Measurements from ENCODE around the gene KCNT1. TPM values are rescaled to one million over a fixed set of nuclear protein-coding genes. Genes with fewer than 3 reads are reported as not detected.
A peak's percentile ranks its signal among the peaks of the same experiment; 100 is the strongest.

Gene KCNT1
- total RNA-seq, 1 donor from 2014 or later: 0.08 TPM

DNA sequence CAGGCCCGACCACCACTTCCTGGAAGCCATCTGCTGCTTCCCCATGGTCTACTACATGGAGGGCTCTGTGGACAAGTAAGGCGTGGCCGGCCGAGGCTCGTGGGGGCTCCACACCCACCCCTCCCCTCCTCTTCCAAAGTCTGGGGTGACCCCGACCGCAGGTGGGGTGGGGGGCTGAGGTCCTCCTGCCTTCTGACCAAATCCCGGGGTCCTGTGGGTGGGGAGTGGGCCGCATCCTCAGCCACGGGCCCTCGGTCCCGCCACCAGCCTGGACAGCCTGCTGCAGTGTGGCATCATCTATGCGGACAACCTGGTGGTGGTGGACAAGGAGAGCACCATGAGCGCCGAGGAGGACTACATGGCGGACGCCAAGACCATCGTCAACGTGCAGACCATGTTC is 76.4 kb downstream of the KCNT1 start:
- no peak for DNase-seq (ENCODE audit: low read depth)

DNA sequence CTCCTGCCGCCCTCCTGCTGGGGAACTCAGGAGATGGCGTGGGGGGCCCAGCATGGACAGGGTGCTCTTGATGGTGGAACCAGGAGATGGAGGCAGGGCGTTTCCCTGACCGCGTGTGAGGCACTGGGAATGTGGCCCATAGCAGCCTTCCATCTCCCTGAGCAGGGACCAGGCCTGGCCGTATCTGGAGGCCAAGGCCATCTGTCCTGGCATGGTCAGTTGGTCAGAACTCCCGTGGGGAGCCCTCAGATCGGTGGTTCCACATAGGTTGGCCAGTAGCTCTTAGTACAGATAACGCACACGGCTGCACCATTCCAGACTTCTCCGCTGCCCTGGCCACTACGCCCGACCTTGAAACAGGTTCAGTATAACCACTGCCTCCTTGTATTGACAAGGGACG is 77.6 kb downstream of the KCNT1 start:
- DNase-seq (ENCODE audit: low read depth): no peak

DNA sequence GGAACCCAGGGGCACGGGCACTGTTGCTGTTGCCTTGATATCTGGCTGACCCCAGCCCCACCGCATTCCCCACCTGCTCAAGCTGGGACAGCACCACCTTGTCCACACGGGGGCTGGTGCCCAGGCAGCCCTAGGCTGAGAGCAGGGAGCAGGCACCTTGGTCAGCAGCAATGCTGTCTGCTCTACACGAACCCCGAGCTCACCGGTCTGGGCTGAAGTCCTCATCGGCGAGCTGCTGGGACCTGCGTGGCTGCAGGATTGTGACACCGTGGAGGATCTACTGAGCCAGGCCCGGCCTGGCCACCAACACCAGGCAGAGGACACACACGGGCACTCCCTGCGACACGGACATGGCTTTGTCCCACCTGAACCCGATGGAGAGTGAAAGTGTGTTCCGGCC is 78.1 kb downstream of the KCNT1 start:
- no peak for DNase-seq (ENCODE audit: low read depth)

DNA sequence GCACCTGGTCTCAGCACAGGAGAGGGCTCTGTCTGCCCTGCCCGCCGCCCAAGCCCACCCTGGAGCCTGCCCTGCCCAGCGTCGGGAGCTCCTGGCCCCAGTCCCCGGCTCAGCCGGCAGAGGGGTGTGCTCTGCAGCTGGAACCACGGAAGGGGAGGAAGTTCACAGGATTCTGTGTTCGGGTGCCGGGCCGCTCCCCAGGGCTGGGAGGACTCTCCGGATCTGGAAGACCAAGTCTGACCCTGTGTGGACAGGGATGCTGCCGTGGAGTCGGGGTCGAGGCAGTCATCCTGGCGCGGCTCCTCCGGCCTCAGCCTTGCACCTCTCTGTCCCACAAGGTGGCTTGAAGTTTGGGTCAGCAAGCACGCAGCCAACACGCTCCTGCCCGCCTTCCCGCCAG is 78.6 kb downstream of the KCNT1 start:
- DNase-seq (ENCODE audit: low read depth): no peak

DNA sequence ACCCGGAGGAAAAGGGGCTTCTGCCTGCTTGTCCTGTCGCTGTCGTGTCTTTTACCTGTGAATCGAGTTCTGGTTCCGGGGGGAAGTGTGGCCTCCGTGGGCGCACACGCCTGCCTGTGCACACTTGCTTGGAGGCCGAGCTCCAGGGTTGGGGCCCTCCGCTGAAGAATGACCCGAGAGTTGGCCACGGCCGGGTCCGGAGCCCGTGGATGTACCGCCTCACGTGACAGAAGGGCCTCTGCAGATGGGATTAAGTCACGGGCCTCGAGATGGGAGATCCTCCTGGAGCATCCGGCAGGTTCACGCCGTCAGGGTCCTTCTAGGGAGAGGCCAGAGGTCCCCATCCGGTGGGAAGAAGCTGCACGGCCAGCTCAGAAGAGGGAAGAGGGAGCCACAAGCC is 81.0 kb downstream of the KCNT1 start:
- DNase-seq (ENCODE audit: low read depth): no peak

DNA sequence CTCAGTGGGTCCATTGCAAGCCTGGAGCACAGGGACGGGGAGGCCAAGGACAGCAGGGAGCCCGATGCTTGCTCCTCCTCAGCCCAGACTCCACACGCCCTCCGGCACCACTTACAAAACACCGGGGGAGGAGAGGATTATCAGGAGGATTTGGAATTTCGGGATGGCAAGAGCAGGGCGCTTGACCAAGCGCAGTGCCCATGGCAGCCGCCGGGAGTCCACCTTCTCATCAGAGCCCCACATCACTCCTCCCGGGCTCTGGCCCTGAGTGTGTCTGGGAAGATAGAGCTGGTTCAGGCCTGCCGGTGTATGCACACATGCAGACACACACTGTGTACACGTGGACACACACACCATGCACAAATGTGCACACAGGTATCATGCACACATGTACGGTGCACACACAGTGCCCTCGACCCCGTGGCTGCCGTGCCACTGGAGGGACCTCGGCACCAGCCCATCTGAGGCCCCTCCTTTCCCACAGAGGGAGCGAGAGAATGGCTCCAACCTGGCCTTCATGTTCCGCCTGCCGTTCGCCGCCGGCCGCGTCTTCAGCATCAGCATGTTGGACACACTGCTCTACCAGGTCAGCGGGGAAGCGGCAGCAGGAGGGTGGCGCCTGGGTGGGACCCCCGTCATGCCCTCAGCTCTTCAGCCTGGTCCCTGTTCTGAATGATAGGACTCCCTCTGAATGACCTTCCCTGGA is 81.7 kb downstream of the KCNT1 start:
- no peak for DNase-seq (ENCODE audit: low read depth)

DNA sequence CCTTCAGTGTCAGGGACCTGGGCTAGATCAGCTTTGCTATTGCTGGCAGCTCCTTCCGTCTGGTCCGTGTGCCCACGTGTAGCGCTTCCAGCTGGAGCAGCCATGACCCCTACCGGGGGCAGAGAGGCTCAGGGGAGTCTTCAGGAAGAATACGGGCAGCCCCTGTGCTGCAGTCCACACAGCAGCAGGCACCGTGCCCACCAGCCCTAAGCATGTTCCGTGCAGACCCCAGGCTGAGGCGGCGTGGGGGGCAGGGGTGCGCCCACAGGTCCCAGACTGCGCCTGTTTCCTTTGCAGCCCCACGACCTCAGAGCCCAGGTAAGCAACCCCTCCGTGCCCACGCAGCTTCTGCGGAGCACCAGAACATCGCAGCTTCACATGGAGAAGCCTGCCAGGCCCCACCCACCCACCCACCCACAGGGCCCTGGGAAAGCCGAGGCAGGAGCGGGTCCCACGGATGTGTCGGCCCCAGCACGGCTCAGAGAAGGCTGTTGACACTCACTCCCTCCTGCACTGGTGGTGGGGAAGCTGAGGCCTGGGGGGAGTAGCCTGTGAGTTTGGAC is 83.1 kb downstream of the KCNT1 start:
- DNase-seq (ENCODE audit: low read depth): no peak

DNA sequence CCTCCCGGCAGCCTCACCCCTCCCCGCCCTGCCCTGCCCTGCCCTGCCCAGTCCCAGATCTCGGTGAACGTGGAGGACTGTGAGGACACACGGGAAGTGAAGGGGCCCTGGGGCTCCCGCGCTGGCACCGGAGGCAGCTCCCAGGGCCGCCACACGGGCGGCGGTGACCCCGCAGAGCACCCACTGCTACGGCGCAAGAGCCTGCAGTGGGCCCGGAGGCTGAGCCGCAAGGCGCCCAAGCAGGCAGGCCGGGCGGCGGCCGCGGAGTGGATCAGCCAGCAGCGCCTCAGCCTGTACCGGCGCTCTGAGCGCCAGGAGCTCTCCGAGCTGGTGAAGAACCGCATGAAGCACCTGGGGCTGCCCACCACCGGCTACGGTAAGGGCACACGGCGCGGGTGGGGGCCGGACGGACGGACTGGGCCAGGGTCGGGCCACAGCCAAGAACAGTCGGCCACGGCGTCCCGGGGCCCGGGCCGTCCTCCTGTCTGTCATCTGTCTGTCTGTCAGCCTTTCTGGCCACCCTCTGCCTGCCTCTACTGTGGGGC is 84.2 kb downstream of the KCNT1 start:
- no peak for DNase-seq (ENCODE audit: low read depth)

DNA sequence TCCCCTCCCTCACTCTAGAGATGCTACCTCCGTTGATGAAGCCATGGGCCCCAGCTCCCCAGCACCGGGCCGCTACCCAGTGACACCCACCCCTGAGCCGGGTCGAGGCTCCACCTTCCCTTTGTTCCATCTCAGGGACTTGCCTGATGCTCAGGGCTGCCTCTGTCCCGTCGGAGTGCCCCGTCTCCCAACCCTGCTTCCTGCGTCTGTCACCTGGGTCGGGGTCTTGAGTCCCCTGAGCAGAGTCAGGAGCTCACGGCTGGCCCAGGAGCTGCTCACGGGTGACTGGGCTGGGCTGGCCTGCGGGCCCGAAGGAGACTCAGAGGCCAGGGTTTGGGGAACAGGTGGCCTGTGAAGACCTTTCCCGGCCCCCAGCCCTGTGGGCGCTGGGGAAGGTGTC is 85.3 kb downstream of the KCNT1 start:
- DNase-seq (ENCODE audit: low read depth): no peak

DNA sequence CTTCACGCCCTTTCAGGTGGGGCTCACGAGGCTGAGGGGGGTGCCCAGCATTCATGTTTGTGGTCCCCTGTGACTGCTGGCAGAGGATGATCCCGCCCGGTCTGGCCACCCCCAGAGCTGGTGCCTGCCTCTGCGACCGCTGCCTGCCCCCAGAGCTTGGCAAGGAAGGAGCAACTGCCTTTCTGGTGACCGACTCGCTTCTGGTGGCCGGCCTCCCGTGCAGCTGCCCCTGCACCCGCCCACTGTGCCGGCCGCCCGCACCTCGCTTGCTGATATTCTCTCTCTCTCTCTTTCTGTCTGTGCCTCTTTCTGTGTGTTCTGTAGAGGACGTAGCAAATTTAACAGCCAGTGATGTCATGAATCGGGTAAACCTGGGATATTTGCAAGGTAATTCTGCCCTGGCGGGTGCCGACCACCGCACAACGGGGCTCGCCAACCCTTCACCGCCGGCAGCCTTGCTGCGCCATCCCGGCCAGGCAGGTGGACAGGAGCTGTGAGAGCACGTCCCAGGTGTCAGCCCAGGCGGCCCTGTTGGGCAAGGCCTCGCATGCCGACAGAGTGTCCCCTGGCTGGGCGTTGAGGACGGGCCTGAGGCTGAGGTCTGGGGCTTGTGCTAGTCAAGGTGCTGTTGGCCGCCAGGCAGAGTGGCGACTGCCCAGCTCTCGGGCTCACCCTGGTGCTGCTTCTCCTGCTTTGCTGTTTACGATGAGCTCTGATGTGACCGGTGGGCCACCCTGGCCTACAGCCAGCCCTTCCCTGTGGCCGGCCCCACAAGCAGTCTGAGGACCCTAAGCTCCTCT is 86.0 kb downstream of the KCNT1 start:
- DNase-seq (ENCODE audit: low read depth): peak; percentile 76

DNA sequence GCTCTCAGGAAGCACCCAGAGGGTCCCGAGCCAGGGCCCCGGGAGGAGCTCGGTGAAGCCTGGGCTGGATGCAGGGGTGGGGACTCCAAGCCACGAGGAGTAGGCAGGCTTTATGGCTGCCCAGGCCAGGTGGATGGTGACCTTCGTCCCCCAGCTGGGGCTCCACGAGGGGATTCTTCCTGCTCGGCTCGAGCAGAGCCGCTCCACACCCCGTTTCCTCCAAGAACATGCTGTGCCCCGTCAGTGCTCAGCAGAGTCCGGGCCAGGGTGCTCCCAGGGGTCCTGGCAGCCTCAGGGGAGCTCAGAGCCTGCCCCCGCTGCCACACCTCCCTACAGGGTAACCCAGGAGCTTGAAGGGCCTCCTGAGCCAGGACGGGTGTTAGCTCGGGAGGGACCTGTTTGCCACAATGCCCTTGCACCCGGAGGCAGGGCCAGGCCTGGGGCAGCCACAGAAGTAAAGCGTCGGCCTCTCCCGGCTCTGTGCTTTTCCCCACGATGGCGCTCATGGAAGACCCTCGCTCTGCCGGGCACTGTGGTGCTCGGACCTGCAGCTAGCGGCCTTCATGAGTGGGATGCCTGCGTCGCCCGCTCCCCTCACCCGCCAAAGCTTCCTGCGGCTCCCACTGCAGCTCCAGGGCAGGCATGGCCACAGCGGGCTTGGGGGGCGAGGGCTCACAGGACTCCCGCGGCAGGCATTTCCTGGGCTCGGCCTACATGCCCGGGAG is 86.8 kb downstream of the KCNT1 start:
- no peak for DNase-seq (ENCODE audit: low read depth)

DNA sequence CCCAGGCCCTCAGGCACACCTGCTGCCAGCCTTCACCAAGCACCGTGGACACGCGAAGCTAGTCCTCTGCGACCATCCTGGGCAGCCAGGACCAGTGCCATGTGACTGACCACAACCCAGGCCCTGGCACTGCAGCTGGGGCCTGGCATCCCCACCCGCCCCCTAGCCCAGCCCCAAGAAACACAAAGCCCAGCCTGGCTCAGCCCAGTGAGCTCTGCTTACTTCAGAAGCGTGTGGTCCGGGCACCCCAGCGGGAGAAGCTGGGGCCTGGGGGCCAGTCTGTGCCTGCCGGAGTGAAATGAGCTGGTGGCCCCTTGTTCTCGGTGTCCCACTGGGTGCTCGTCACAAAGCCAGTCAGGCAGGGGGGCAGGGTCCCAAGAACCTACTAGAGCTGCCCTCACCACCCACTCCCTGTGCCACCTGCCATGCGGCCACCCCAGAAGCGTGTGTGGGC is 87.9 kb downstream of the KCNT1 start:
- peak; percentile 75 for DNase-seq (ENCODE audit: low read depth)

DNA sequence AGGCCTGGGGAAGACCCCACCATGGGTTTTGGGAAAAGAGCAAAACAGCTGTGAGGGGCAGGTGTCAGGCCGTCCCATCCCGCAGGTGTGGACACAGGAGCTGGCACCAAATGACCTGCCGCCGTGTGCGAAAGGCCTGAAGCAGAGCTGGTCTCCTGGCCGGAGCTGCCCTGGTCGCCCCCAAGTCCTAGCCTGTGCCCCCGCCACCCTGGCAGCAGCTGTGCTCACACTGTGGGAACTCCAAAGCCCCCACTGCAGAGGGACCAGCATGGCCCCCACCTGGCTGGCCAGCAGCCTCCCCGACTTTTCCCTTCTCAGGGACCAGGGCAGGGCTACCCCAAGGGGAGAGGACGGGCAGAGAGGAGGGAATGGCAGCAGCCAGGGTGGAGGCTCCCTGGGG is 88.4 kb downstream of the KCNT1 start:
- DNase-seq (ENCODE audit: low read depth): no peak

DNA sequence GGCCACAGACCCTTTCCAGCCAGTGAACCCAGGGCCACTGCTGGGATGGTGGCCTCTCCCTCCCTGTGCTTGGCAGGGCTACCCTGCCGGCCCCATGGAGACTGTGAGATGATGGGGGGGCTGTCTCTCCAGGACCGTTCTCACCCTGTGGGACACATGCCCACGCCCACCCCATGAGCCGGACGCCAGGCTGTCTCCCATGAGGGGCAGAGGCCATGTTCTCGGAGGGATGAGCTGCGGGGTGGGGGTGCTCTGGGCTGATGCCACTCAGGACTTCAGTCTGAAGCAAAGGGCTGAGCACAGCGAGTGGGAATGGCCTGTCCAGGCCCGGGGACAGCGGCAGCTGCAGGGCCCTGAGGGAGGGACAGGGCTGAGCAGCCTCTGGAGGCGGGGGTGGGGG is 88.9 kb downstream of the KCNT1 start:
- no peak for DNase-seq (ENCODE audit: low read depth)

DNA sequence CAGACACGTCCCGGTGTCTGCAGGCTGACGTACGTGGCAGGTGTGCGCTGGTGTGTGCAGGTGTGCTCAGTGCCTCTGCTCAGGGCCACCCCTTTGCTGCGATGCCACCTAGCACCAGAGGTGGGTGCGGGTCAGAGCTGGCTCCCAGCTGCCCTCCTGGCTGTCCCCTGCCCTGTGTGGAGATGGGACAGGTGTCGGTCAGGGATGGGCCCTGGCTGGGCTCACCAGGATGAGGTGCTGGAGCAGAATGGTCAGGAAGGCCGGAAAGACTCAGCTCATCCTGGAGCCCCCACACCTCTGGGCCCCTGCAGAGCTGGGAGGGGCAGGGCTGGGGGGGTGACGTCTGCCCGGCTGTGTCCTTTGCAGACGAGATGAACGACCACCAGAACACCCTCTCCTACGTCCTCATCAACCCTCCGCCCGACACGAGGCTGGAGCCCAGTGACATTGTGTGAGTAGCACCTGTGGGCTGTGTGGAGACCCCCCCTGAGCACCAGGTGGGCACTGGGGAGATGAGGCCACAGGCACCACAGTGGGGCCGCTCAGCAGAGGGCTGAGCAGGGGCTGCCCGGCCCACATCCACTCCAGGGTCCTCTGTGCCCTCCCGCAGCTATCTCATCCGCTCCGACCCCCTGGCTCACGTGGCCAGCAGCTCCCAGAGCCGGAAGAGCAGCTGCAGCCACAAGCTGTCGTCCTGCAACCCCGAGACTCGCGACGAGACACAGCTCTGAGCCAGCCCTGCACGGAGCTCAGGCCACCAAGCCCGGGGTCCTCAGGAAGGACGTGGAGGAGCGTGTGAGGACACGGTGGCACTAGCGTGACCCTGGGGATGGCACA is 89.7 kb downstream of the KCNT1 start:
- peak; percentile 43 for DNase-seq (ENCODE audit: low read depth)

DNA sequence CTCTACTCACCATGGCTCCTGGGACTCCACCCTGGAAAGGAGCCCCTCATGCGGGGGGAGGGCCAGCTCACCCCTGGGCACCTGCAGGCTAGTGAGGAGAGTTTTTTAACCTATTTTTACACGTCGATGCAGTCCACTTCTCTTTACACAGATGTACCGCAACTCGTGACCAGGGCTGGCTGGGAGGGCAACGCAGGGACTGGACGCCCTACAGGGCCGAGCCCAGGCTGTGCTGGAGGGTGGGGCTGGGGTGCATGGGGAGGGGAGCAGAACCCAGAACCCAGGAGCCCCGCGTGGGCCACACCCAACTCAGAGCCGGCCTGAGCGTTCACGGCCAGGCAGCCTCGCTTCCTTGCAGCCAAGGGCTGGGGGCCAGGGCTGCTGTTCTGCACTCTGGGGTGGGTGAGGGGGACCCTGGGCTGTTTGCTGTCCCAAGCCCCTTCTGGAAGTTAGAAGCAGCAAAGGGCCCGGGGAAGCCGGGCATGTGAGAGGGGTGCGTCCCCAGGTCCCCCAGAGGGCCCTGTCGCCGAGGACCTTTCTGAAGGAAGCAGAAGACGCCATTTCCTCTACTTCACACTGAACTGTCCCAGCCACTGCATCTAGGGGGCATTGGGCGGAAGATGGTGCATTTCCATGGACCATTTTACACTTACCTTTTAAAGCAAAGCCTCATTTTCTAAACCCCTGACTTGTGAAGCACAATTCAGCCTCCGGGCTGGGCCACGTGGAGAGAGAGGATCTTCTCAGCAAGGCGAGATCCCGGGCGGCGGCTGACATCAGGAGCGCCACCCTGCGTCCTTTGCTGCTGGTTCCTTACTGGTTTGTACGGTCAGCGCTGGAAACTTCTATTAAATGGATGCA is 90.5 kb downstream of the KCNT1 start:
- DNase-seq (ENCODE audit: low read depth): no peak

DNA sequence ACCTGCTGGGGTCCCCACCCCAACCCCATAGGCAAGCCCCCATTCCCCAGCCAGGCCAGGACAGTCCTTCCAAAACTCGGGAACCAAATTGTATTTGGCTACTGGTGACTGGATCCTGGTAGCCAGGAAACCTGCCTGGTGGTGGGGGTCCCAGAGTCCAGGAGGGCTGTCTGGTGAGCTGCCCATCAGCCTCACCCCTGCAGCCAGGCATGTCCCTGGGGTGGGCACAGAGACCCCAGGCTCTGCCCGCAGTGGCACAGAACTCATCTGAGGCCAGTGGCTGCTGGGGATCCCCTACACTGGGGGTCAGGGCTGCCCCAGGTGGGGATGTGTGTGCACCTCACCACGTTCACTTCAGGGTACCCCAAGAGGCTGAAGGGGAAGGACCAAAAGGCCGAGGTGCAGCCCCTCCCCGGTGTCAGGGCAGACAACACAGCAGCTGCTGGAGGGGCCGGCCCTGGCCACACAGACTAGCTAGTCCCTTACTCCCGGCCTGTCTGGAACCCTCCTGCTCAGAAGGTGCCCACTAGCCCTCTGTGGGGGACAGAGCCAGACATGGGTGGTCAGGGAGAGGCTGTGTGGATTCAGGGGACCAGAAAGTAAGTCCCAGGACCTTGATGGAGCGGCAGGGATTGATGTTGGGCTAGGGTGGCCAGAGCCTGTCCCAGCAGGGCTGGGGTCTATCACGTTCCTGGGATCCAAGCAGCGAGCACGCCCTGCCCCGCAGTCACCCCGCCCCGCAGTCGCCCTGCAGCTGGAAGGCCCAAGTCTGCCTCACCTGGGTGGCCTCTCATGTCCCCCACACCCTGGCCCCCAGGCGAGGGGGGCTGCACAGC is 91.5 kb downstream of the KCNT1 start:
- DNase-seq (ENCODE audit: low read depth): no peak

DNA sequence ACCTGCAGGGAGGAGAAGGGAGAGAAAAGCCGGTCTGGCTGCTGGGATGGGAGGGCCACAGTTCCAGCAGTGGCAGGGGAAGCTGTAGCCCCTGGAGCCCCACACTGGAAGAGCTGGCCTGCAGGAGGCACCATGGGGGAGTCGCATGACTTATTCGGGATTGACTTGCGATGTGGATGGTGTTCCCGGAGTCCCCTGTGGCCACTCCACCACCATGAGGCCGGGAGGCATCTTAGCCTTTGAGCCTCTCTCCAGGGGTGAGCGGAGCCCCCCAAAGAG is 92.0 kb downstream of the KCNT1 start:
- DNase-seq (ENCODE audit: low read depth): no peak

DNA sequence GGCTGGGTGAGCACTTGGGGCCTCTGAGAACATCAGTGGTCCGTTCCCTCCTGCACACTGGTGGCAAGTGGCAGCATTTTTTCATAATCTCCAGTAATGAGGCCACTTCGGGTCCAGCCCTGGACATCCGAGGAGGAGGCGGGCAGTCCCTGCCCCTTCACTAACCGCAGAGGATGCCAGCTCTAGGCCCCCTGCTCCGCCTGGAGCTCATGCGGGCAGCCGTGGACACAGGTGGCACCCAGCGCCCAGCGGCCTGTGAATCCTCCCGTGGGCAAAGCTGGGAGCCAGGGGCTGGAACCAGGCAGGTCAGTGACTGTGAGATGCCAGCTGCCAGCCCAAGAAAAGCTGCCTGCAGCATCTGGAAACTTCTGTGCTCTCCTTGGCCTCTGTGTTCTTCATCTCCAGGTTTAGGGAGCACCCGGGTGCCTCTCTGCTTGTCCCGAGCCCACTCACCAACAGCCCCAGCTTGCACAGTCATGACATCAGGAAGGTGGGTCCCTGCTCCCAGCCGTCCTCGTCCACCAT is 92.4 kb downstream of the KCNT1 start:
- no peak for DNase-seq (ENCODE audit: low read depth)
